SK-N-MC (cell line): ENCODE results near the gene ZNF750.

Experiments used
- DNase-seq: peaks from one replicate; pipeline ENCODE4 v3.0.0-alpha.2; 2011; ENCODE audit warnings: low read depth, low spot score
- H3K27ac ChIP-seq: fragments of 200-600 bp; sonication (generic); 2 replicates; pipeline ENCODE4 v1.5.1; 2016; ENCODE audit warnings: mixed run types
- H3K36me3 ChIP-seq: fragments of 200-600 bp; sonication (generic); 2 replicates; pipeline ENCODE4 v1.6.1; 2017; ENCODE audit warnings: antibody characterized with exemption, low read length, mixed read lengths; ENCODE audit not compliant: insufficient read depth
- H3K4me3 ChIP-seq: fragments of 200-600 bp; sonication (generic); 2 replicates; pipeline ENCODE4 v1.5.1; 2016
- H3K9ac ChIP-seq: fragments of 200-600 bp; sonication (generic); 2 replicates; pipeline ENCODE4 v1.8.0; 2017; ENCODE audit warnings: mixed run types, mixed read lengths; ENCODE audit not compliant: insufficient read length
- H3K9me3 ChIP-seq: fragments of 200-600 bp; sonication (generic); 2 replicates; pipeline ENCODE4 v1.6.1; 2017; ENCODE audit warnings: low read depth, mild to moderate bottlenecking, antibody characterized with exemption, low read length, moderate library complexity, mixed read lengths
- EZH2 ChIP-seq: fragments of 200-600 bp; sonication (generic); IDR thresholded peaks from one replicate; pipeline ENCODE4 v1.6.1; 2017; ENCODE audit warnings: antibody characterized with exemption
- FOXP2 ChIP-seq: optimal IDR thresholded peaks from 2 replicates; pipeline ENCODE3; 2011; ENCODE audit warnings: mild to moderate bottlenecking, moderate library complexity; ENCODE audit not compliant: insufficient read depth; ENCODE audit errors: extremely low read length, control extremely low read depth
- POLR2AphosphoS5 ChIP-seq: IDR thresholded peaks from 2 replicates; pipeline ENCODE4 v1.6.1; 2012; ENCODE audit warnings: mild to moderate bottlenecking, low read depth, low read length, borderline replicate concordance

ZNF750 gene

DNA sequence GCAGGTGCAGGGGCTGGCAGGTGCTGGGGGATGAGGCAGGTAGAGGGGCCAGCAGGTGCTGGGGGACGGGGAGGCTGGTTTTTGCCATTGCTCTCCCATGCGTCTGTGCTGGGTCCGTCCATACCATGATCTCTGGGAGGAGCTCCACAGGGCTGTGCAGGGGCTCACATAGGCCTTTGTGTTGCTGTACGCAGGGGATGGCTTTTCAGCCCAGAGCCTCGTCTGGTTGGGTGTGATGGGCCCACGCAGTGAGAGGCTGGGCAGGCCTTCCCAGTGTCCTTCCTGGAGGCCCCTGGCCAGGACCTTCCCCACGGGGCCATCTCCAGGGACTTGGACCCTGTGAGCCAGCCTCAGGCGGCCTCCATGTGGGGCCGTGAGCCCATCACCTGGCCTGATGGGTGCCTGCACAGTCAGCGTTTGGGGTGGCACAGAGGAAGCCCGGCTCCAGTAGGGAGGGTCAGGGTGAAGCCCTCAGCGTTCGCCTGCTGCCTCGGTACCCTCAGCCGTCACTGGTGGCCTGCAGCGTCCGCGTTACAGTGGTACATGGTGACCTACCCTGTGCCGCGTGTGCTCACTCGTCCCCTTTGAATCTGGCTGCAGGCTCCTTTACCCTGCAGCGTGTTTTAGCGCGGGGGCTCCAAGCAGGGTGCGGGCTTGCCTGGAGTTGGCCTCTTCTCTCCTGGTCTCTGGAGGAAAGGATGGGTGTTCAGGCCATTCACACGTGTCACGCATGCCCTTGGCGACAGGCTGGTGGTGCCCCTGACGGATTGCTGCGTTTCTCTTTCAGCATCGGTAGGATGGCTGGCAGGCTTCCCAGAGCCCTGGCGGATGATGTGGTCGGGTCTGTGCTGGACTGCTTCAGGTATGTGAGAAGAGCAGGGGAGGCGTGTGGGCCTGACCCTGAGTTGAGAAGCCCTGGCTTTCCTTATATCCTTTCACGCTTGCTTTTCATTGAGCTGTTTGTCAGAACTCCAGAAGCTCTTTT is 30.6 kb downstream of the ZNF750 start:
- TF ChIP-seq FOXP2 = no peak
- TF ChIP-seq POLR2AphosphoS5 = no peak
- no peak for TF ChIP-seq EZH2
- no peaks in the 10 kb centered on the region; the same call in 1 of the 2 replicates for H3K36me3 ChIP-seq
- no peak overlapping the region for H3K9ac ChIP-seq
- DNase-seq = no peak
- H3K9me3 ChIP-seq = no peaks in the 10 kb centered on the region
- H3K27ac ChIP-seq = no peak overlapping the region; the same call in 1 of the 2 replicates
- no peak overlapping the region for H3K4me3 ChIP-seq

DNA sequence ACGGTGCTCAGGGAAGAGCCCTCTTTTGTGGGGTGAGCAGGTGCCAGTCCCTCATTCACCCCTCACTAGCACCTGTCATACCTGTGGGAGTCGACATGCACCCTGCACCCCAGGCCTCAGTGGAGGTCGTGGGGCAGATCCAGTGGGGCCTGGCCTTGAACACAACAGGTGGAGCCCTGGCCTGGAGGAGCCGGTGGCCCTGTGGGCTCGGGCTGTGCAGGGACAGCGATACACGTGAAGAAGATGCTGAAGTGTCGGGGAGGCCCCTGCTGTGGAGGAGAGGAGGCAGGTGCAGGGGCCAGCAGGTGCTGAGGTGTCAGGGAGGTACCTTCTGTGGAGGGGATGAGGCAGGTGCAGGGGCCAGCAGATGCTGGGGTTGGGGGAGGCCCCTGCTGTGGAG is 31.8 kb downstream of the ZNF750 start:
- no peak for DNase-seq
- H3K9ac ChIP-seq = no peak overlapping the region
- no peak overlapping the region for H3K4me3 ChIP-seq
- no peaks in the 10 kb centered on the region; the same call in 1 of the 2 replicates for H3K36me3 ChIP-seq
- no peak overlapping the region for H3K27ac ChIP-seq
- no peak for TF ChIP-seq EZH2
- TF ChIP-seq FOXP2 = no peak
- TF ChIP-seq POLR2AphosphoS5 = no peak
- H3K9me3 ChIP-seq = no peaks in the 10 kb centered on the region

DNA sequence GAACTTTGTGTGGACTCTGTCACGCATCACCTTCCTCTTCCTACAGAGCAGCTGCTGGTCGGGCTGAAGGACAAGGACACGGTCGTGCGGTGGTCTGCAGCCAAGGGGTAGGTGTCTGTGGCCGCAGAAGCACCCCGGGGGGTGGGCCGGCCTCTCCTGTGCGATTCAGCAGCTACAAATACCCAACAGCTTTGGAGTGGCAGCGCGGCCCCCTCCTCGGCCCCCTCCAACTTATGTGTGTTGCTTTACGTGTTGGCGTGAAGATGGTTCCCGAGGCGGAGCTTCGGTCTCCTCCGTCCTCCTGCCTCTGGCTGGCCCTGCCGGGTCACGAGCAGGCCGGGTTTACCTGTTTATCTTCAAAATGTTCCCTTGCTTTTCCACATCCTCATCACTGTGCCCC is 32.3 kb downstream of the ZNF750 start:
- Histone ChIP-seq H3K27ac (no peak overlapping the region), H3K9ac (no peak overlapping the region), H3K36me3 (no peaks in the 10 kb centered on the region; the same call in 1 of the 2 replicates), H3K9me3 (no peaks in the 10 kb centered on the region), H3K4me3 (no peak overlapping the region)
- DNase-seq = no peak
- TF ChIP-seq EZH2 (no peak), FOXP2 (no peak)

DNA sequence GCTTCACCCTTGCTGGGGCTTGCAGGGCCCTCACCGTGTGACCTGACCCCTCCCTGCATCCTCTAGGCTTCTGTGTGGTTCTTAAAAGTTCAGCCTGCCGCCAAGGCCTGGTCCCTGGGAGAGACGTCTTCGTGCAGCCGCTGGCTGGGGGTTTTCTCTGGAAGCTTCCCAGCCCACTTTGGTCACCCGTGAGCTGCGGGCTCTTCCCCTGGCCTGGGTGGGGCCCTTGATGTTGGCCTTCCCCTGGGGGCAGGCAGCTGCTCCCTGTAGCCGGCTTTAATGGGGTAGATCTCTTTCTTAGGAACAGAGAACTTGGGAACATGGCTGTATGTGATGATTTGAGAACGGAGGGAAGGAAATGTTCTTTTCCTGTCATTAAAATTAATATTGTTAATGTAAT is 32.7 kb downstream of the ZNF750 start:
- no peaks in the 10 kb centered on the region; the same call in 1 of the 2 replicates for H3K36me3 ChIP-seq
- no peak overlapping the region for H3K4me3 ChIP-seq
- no peak for DNase-seq
- H3K27ac ChIP-seq = no peak overlapping the region
- TF ChIP-seq EZH2 (no peak), POLR2AphosphoS5 (no peak), FOXP2 (no peak)
- H3K9me3 ChIP-seq = no peaks in the 10 kb centered on the region
- H3K9ac ChIP-seq = no peak overlapping the region

DNA sequence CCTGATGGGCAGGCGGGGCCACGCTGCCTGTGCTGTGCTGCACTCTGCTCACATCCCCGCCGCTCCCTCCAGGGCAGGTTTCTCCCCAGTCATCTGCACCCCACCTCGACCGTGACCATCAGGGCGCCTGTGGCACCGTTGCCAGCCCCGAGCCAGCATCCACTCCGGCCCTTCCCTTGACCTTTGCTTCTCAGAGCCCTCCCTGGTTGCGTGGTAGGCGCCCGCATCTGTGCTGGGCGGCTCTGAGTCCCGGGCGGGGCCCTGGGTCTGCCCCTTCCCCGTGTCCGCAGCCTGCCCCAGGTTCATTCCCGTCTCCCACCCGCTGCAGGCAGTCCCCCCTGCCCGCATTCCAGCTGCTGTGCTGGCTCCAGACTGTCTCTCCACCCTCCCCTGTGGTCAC is 33.2 kb downstream of the ZNF750 start:
- no peaks in the 10 kb centered on the region for H3K9me3 ChIP-seq
- DNase-seq = no peak
- no peak overlapping the region for H3K4me3 ChIP-seq
- no peaks in the 10 kb centered on the region; the same call in 1 of the 2 replicates for H3K36me3 ChIP-seq
- no peak overlapping the region for H3K9ac ChIP-seq
- TF ChIP-seq FOXP2 (no peak), EZH2 (no peak), POLR2AphosphoS5 (no peak)
- H3K27ac ChIP-seq = no peak overlapping the region

DNA sequence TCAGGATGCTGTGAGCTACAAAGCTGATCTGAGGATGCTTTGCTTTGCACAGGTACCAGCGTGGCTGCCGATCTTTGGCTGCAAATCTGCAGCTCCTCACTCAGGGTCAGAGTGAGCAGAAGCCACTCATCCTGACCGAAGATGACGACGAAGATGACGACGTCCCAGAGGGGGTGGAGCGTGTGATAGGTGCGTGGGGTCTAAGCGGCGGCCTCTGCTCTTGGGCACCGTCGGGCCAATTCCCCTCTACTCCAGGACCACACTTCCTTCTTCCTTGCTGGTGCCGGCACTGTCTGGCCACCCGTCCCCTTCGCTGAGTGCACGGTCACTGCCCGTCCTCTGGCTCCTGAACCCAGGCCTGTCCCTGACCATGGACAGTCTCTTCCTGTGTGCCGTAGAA is 34.0 kb downstream of the ZNF750 start:
- no peak for DNase-seq
- Histone ChIP-seq H3K27ac (no peak overlapping the region), H3K9ac (no peak overlapping the region), H3K36me3 (no peaks in the 10 kb centered on the region; the same call in 1 of the 2 replicates), H3K4me3 (no peak overlapping the region), H3K9me3 (no peaks in the 10 kb centered on the region)
- TF ChIP-seq POLR2AphosphoS5 (no peak), FOXP2 (no peak), EZH2 (no peak)

DNA sequence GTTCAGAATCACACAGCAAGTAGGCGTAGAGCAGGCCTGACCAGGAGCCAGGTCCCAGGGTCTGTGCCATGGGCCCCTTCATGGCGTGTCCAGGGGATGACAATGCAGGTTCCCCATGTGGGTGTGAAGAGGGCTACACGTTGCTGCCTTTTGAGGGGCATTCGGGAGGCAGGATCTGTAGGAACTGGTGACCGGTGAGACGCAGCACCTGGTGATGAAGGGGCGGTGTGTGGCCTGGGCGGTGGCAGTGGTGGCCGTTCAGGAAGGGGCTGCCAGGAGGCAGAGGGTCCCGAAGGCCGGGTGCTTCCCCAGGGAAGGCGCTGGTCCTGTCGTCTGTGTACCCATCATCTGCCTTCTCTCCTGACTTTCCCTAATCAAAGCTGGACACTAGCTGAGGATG is 34.6 kb downstream of the ZNF750 start:
- Histone ChIP-seq H3K4me3 (no peak overlapping the region), H3K27ac (no peak overlapping the region), H3K36me3 (peaks cover 3% of the 10 kb centered on the region; the same call in 1 of the 2 replicates), H3K9ac (no peak overlapping the region), H3K9me3 (no peaks in the 10 kb centered on the region)
- TF ChIP-seq FOXP2 = no peak
- TF ChIP-seq EZH2 = no peak
- no peak for TF ChIP-seq POLR2AphosphoS5
- no peak for DNase-seq

DNA sequence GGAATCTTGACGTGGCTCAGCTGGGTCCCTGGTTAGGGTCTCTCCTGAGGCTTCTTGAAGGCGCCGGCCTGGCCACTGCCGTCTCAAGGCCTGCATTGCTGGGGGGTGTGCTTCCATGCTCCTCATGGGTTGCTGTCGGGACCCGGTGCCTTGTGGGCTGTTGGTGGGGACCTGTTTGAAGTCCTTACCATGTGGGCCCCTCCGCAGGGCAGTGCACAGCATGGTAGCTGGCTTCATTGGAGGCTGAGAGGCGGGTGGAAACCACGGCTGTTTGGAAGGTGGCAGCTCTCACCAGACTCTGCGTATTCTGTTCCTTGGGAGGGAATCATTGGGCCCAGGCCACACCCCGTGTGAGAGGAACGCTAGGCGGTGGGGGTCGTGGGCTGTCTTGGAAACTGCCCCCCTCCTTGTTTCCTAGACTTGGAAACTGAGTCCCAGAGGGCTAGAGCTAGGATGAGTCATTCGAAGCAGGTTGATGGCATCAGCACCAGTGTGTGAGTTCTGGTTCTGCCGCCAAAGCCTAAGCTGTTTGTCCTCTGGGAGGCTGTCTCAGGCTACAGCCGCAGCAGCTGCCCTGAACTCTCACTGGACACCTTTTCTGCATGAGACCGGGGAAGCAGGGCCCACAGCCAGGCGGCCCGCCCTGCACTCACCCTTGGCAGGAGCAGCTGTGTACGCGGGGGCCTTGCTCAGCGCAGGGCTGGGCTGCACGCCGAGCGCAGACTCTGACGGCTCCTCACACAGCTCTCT is 35.2 kb downstream of the ZNF750 start:
- no peak for TF ChIP-seq EZH2
- no peak for TF ChIP-seq FOXP2
- no peak for TF ChIP-seq POLR2AphosphoS5
- Histone ChIP-seq H3K9ac (no peak overlapping the region), H3K9me3 (no peaks in the 10 kb centered on the region), H3K27ac (no peak overlapping the region), H3K36me3 (peaks cover 6% of the 10 kb centered on the region; the same call in 1 of the 2 replicates), H3K4me3 (no peak overlapping the region)
- no peak for DNase-seq
